GM12801 (cell line): ENCODE measurements around the gene GRK4.

Experiments
- TF ChIP-seq, protein P1 (sequence below): IDR thresholded peaks from one replicate; pipeline ENCODE4 v1.5.1; 2011; ENCODE audit warnings: control low read depth; ENCODE audit not compliant: insufficient read length; ENCODE audit errors: extremely low read depth

The GRK4 gene

DNA sequence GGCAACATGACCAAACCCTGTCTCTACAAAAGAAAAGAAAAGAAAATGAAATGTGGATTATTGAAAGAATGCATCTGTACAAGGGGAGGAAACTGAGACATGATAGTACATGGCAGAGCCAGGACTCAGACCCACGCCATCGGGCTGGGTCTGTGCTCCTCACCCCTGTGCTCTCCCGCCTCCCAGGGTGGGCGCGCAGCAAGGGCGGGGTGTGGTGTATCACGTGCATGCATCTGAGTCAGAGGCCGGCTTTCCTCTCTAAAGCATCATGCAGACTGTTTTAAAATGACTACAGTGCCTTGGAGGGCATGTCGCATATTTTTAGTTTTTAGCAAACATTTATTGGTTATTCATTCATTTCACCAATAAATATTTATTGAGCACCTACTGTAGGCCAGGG lies 63.2 kb downstream of the GRK4 start:
- TF ChIP-seq, protein P1, sequence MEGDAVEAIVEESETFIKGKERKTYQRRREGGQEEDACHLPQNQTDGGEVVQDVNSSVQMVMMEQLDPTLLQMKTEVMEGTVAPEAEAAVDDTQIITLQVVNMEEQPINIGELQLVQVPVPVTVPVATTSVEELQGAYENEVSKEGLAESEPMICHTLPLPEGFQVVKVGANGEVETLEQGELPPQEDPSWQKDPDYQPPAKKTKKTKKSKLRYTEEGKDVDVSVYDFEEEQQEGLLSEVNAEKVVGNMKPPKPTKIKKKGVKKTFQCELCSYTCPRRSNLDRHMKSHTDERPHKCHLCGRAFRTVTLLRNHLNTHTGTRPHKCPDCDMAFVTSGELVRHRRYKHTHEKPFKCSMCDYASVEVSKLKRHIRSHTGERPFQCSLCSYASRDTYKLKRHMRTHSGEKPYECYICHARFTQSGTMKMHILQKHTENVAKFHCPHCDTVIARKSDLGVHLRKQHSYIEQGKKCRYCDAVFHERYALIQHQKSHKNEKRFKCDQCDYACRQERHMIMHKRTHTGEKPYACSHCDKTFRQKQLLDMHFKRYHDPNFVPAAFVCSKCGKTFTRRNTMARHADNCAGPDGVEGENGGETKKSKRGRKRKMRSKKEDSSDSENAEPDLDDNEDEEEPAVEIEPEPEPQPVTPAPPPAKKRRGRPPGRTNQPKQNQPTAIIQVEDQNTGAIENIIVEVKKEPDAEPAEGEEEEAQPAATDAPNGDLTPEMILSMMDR = no peak

DNA sequence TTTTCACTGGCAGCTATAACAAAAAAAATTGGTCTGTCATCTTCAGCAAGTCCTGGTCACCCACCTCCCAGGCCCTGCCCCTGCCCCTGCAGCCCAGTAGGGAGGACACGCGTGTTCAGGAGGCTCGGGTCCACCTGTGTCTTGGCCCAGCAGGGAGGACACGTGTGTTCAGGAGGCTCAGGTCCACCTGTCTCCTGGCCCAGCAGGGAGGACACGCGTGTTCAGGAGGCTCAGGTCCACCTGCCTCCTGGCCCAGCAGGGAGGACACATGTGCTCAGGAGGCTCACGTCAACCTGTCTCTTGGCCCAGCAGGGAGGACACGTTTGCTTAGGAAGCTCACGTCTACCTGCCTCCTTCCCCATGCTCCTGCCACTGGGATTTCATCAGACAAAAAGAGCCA lies 66.1 kb downstream of the GRK4 start:
- TF ChIP-seq, protein P1 = no peak

DNA sequence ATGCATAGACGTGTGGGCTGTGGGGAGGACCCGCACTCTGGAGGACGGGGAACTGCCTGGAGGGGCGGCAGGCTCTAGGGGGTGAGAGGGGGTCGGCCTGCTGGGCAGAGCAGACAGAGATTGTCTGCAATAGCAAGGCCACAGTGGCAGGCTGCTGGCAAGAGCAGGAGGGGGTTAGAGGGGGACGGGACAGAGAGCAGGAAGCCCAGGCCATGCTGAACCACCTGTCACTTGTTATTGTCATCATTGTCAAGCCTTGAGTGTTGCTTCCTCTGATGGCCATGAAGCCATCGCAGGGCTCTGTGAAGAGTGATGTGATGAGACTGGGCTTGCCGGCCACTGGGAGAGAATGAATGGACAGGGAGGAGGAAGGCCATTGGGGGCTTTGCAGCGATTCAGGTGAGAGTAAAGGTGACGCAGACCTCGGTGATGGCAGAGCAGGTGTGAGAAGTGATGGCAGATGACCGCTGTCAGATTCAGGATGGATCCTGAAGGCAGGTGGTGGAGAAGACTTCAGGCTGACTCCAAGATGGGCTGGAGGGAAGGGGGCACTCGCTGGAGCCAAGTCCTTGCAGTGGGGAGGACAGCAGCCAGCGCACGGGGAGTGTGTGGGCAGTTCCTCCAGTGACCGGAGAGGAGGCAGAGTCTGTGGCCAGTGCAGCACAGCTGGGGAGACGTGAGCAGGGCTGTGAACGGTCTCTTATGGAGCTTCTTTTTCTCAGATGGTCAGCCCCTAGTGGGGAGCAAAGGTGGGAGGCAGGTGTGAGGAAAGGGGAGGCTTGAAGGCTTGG lies 67.4 kb downstream of the GRK4 start:
- TF ChIP-seq, protein P1 = no peak

DNA sequence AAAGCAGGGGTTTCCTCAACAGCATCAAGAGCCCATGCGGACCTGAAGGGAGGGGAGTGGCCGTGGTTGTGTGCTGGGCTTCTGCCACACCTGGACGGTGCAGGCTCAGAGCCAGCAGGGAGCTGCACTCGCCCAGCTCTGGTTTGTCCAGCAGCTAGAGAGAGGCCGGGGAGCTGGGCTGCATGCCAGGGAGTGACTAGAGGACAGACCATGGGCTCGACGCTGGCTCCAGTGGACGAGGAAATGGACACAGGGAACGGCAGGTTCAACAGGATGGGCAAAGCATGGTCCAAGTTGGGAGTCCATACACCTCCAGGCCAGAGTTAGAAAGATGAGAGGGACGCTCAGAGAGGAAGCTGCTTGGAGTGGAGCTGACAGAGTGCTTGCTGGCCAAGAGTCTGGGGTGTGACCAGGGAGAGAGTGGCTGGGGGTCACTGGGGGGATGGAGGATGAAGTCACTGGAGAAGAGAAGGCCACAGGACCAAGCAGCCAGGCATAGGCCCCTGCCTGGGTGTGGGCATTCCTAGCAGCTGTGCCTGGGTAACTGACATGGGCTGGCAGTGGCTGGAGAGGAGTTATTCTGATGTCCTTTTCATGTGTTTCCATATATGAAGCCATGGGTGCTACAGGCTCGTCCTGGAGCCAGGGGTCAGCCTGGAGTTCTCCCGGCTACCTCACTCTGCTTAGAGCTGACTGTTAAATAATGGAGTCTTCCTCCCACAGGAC lies 68.1 kb downstream of the GRK4 start:
- TF ChIP-seq, protein P1 = no peak

DNA sequence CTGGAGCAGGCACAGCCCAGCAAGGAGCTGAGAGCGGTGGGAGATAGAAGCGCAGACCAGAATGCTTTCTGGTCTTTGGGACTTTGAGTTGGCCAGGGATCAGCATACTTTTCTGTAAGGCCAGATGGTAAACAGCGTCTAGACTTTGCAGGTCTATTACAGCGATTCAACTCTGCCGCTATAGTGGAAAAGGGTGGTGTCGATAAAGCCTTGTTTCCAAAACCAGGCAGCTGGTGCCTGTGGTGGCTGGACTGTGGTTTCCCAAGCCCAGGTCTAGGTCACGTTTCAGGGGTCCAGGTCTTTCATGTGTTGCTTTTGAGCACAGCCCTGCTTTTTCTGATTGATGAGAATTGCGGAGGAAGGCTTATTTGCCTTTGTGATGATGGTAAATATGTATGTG lies 70.9 kb downstream of the GRK4 start:
- TF ChIP-seq, protein P1 = no peak

DNA sequence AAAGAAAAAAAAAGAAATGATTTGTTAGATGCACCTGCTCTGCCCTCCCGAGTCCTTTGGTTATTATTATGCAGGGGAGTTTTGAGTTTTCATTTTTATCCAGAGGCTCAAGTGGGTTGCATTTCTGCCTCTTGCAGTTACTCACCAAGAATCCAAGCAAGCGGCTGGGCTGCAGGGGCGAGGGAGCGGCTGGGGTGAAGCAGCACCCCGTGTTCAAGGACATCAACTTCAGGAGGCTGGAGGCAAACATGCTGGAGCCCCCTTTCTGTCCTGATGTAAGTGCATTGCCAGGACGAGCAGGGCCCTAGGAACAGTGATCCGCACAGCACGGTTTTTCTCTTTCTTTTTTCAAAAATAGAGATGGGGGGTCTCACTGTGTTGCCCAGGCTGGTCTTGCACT lies 71.9 kb downstream of the GRK4 start:
- TF ChIP-seq, protein P1 = no peak

DNA sequence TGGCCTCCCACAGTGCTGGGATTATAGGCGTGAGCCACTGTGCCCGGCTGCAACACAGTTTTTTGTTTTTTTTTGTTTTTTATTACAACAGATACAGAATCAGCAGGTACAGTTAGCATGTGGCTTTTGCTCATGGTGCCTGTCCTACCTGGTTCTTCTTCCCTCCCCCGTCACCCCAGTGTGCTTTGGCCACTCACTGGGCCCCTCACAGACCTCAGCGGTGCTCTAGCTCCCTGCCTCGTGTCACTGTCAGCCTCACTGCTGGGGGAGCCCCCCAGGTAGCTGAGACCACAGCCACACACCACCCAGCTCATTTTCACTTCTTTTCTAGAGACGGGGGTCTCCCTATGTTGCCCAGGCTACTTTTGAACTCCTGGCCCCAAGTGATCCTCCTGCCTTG lies 72.3 kb downstream of the GRK4 start:
- TF ChIP-seq, protein P1 = no peak
